NCI-H526 (cell line): Measurements from ENCODE around the gene PRKCA.
"Not testable (repeated sequence)": the region's sequence is repeated elsewhere in the genome, so short reads cannot be mapped to it uniquely, and the experiment has no call there.

Experiments used
- DNase-seq, 2 experiments: peaks; one replicate each; lab custom pipeline; 2025; lab: John Stamatoyannopoulos, UW

PRKCA gene

GRCh38 chr17:66578781-66579489, 276.5 kb downstream of the PRKCA start:
- DNase-seq: no peak

DNA sequence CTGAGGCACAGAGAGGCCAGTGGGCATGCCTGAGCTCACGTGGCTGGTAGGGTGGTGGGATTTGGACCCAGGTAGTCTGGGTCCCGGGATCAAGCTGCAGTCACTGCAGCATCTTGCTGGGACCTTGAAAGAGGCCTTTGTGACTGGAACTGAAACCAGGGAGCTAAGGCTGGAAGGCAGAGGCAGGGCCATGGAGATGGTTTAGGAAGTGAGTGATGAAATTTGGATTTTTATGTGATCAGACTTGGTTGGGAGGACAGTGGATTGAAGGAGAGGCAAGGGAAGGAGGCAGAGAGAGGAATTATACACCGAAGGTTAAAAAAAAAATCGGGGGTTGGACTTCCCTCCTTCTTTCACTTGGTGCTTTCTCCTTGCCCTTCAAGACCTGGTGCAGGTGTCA, 277.1 kb downstream of the PRKCA start:
- no peak for DNase-seq

DNA sequence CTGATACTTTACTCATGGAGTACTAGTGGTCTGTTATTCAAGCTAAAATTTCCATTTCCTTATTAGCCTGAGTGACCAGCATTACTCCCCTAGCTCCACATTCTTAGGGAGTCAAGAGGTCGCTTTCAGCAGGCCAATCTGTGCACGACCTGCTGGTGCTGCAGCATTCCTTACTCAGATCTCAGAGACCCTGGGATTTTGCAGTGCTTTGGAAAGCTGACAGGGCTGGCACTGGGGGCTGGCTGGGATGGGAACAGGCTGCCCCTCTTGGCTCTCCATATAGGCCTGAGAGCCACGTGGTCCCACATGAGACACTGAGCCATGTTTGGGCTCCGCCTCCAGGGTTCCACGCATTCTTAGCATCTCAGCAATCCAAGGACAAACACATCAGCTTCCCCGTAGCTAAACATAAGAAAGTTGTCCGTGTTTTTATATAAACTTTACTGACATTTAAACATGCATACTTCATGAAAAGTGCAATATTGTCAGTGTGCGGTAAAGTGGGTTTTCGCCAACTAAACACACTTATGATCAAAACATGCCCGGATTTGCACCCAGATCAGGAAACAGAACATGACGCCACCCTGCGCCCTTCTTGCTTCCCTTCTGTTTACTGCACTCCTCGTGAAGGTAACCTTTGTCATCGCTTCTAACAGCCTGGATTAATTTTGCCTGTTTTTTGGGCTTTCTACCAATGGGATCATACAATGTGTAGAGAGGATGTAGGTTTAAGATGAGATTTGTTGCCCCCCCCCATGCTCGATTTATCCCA, 278.0 kb downstream of the PRKCA start:
- no peak for DNase-seq

DNA sequence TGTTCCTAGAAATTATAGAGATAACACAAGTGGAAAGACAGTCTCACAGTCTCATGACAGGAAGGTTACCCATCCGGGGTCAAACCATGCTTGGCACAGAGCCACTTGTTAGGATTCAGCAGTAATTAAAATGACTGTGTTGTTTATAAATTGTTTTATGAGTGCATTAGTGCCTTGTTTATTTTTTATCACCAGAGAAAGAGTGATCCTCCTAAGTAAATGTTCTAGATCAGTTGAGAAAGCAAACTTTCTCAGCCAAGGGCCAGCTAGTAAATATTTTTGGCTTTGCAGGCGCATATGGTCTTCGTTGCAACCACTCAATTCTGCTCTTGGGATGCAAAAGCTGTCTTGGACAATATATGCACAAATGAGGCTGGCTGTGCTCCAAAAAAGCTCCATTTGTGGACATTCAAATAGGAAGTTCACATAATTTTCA, 278.6 kb downstream of the PRKCA start:
- DNase-seq: no peak

- no peak for DNase-seq
Measured at GRCh38 chr17:66582373-66583111, 280.1 kb downstream of the PRKCA start.

- DNase-seq: no peak
Measured at GRCh38 chr17:66583112-66583748, 280.8 kb downstream of the PRKCA start.

- no peak for DNase-seq
Measured at GRCh38 chr17:66584927-66585326, 282.5 kb downstream of the PRKCA start.

DNA sequence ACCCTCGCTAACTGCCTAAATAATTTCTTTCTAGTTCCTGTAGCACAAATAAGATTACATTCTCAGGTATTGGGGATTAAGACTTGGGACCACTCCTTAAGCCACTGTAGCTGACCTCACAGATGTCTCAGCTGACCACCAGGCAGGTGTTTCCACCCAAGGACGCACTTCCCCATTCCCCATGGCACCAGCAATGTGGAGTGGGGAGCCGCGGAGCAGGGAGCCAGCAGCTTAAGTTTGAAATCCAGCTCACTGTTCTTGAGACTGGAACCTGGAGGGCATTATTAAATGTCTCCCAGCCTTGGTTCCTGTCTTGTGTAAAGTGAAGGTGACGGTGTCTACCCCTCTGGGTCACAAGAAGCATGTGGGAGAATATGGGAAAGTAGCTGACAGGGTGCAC, 283.1 kb downstream of the PRKCA start:
- DNase-seq: no peak

GRCh38 chr17:66589892-66590291, 287.5 kb downstream of the PRKCA start:
- DNase-seq: no peak

- no peak for DNase-seq
Measured at GRCh38 chr17:66593116-66593515, 290.7 kb downstream of the PRKCA start.

DNA sequence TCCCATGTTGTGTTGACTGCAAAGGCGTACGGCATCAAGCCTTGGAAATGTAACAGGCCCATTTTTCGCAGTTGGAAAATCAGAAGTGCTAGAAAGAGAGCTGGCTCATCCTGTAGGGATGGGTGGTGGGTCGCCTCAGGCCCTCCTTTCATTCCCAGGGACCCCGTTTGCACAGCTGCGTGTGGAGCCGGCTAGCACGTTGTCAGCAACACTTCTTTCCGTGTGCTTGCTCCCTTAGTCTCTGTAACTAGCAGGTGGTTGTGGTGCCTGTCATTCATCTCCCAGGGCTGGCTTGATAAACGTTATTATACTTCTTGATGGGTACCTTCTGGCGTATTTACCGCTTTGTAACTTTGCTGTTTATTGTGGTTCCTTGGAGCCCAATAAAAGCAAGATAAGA, 293.5 kb downstream of the PRKCA start:
- no peak for DNase-seq

DNA sequence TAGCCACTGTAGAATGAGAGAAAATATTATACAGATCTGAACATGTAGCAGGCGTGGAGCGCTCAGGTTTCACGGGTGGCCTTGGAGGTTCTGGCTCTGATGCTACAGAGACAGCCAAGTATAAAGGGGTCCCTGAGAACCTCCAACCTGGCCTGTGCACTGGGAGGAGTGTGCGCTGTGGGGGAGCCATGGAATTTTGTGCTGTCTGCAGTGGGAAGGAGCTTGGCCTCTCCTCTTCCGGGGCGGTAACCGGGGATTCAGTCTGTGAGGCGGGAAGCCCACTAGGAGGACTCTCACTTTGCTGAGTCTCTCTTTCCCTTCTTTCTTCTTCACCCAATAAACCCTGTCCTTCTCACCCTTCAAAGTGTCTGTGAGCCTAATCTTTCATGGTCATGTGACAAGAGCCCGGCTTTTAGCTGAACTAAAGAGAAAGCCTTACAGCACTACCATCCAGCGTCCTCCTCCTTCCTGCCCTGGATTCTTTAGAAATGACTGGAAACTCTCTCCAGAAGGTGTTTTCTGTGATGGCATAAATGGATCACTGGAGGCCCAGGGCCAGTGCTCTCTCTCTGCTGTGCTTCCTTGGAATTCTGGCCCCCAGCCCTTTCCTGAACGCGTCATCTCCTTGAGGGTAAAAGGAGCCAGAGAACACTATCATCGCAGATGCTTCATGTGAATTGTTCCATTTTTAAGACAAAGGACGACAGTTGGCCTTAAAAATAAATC, 300.4 kb downstream of the PRKCA start:
- no peak for DNase-seq

DNA sequence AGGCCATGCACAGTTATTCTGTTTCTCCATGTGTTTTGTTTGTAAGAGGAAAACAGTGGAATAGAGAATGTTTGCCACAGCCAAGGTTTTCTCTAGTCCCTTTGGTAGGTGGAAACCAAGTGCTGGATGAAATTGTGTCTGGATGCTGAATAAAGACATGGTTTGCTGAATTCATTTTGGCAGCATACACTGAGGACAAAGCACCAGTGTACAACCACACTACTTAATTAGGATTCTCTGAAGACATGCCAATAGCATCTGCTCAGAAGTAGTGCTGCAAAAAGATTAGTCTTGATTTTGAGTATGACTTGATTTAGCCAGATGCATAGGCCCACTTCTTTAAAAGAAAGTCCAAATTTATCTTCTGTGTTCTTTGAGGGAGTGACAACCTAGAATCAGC, 302.0 kb downstream of the PRKCA start:
- no peak for DNase-seq

DNA sequence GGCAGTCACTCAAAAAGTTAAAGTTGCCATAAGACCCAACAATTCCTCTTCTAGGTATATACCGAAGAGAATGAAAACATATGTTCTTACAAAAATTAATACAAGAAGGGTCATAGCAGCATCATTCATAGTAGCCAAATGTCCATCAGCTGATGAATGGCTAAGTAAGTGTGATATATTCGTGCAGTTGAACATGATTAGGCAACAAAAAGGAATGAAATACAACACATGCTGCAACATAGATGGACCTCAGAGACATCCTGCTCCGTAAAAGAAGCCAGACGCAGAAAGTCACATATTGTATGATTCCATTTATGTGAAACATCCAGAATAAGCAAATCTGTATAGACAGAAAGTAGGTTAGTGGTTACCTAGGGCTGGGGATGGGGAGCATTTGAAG, 303.1 kb downstream of the PRKCA start:
- no peak for DNase-seq

DNA sequence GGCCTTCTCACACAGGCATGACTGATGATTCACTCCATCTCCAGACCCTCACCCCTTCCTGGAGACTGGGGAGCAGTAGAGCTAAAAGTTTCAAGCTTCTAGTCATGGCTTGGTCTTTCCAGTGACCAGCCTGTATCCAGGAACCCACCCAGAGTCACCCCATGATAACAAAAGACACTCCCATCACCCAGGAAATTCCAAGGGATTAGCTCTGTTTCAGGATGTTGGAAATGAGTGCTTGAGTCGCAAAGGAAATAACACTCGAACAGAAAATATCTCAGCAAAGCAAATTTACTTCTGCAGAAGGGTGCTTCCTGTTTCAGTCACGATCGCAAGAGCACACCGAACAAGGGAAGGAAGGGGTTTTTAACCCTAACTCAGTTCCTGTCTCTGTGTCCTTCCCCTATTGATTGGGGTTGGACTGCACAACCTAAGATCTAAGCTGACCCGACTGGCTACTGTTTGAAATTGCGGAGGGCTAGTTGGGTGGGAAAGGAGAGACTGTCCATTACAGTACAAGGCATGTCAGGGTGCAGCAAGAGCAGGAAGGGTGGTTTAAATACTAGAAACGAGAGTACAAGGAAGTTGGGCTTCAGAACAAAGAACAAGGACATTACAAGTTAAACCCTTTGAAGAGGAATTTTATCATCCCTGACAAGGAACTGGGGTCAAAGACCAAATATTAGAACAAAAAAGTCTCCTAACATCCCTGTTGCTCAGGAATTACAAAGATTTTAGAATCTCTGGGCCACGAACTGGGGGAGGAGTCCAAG, 308.1 kb downstream of the PRKCA start:
- DNase-seq: no peak

- no peak for DNase-seq
Measured at GRCh38 chr17:66611397-66611796, 309.0 kb downstream of the PRKCA start.

DNA sequence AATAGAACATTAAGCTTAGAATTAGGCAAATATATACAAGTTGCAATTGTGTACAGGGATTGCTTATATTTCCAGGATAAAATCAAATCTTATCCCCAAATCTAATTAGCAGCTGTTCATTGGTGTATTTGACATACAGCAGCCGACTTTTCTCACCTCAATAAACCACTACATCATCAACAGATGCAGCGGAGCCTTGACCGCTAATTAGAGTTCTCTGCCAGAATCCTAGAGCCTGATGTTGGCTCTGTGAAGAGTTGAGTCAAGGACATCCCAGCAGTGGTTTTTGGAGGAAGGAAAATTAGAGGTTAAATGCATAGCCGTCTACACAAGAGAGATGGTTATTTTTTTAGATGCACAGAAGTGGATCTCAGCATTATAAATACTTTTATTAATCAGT, 310.6 kb downstream of the PRKCA start:
- no peak for DNase-seq

GRCh38 chr17:66614469-66614868, 312.1 kb downstream of the PRKCA start:
- DNase-seq: no peak

DNA sequence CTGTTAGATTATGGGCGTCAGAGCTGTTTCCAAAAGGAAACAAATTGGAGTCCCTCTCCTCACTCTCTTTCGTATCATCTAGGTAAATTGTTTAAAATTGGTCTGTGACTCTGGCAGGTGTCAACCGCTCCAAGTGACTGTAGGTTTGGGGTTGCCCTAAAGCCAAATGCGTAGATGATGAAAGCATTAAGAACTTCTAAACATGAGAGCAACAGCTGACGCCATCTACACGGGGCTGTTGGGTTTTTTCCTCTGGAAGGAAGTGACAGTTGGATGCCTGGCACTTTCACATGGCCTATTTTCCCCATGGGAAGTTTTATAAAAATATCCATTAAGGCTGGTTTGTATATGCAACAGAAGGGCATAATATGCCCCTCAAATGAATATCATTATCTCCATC, 316.8 kb downstream of the PRKCA start:
- no peak for DNase-seq

DNA sequence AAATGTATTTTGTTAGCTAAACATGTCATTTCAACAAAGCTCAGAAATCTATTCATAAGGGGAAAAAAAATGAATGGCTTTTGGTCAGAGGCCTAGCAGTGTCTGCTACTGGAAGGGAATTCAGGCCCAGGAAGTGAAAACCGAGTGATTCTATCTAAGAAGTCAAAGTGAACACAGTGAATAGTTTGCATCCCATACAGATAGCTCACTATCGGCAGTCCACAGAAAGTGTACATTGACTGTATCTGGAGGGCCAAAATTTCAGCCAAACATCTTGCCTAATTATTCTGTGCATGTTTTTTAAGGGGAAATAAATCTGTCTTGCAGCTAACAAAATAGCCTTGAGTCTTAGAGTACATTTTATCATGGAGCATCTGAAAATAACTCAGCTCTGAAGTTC, 318.1 kb downstream of the PRKCA start:
- no peak for DNase-seq

DNA sequence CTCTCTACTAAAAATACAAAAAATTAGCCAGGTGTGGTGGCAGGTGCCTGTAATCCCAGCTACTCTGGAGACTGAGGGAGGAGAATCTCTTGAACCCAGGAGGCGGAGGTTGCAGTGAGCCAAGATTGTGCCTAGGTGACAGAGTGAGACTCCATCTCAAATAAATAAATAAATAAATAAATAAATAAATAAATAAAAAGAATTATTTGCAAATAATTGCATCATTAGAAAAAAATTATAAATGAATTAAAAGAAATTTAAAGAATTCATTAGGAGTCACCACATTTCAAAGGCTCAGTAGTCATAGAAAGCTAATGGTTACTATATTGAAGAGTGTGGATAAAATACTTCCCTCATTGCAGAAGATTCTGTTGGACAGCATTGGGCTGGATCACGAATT, 322.2 kb downstream of the PRKCA start:
- DNase-seq: not testable (repeated sequence)
